HepG2 (cell line): ENCODE measurements around the gene NEMF. TPM values are rescaled to one million over a fixed set of nuclear protein-coding genes. Genes with fewer than 3 reads are reported as not detected.
A peak's percentile ranks its signal among the peaks of the same experiment; 100 is the strongest.

ENCODE experiments used
- ARID5B ChIP-seq: IDR thresholded peaks from 2 replicates; pipeline ENCODE4 v1.4.0; 2020; ENCODE audit warnings: mild to moderate bottlenecking, missing genetic modification reagents
- CREB3 ChIP-seq: sonication (generic); formaldehyde crosslinking; IDR thresholded peaks from 2 replicates; pipeline ENCODE4 v1.5.0; 2020; ENCODE audit warnings: missing genetic modification reagents
- ELF3 ChIP-seq: IDR thresholded peaks from 2 replicates; pipeline ENCODE4 v1.6.1; 2016; ENCODE audit warnings: missing genetic modification reagents, missing compliant biosample characterization
- GRHL1 ChIP-seq: sonication (generic); formaldehyde crosslinking; conservative IDR thresholded peaks from 2 replicates; pipeline ENCODE4 v1.8.0; 2022; ENCODE audit warnings: missing genetic modification reagents
- KLF15 ChIP-seq: sonication (generic); formaldehyde crosslinking; IDR thresholded peaks from 2 replicates; pipeline ENCODE4 v1.8.1; 2023; ENCODE audit warnings: borderline replicate concordance, mild to moderate bottlenecking, inconsistent platforms, missing genetic modification reagents, mixed read lengths
- MAFK ChIP-seq, 2 experiments: IDR thresholded peaks in 1 of 2; conservative IDR thresholded peaks in 1 of 2; 2 replicates each; pipeline ENCODE4 v1.6.1; 2011; ENCODE audit warnings: improper control_type of control experiment in 2 of 2, low read length in 2 of 2
- MTA3 ChIP-seq: sonication (generic); formaldehyde crosslinking; IDR thresholded peaks from 2 replicates; pipeline ENCODE4 v1.4.0; 2020; ENCODE audit warnings: missing genetic modification reagents
- NFIC ChIP-seq: IDR thresholded peaks from 2 replicates; pipeline ENCODE4 v1.6.1; 2012; ENCODE audit warnings: mild to moderate bottlenecking, low read length, inconsistent platforms
- NFYB ChIP-seq: sonication (generic); formaldehyde crosslinking; IDR thresholded peaks from 2 replicates; pipeline ENCODE4 v1.4.0; 2020; ENCODE audit warnings: missing genetic modification reagents
- RFX1 ChIP-seq: fragments of 450-650 bp; IDR thresholded peaks from 2 replicates; pipeline ENCODE4 v1.6.1; 2017
- RFX3 ChIP-seq: IDR thresholded peaks from 2 replicates; pipeline ENCODE4 v1.6.1; 2016; ENCODE audit warnings: missing biosample characterization, missing genetic modification reagents
- TFDP1 ChIP-seq: IDR thresholded peaks from 2 replicates; pipeline ENCODE4 v1.6.1; 2016; ENCODE audit warnings: missing compliant biosample characterization, missing genetic modification reagents, borderline replicate concordance
- ZFY ChIP-seq: sonication (generic); formaldehyde crosslinking; IDR thresholded peaks from 2 replicates; pipeline ENCODE4 v1.4.0; 2020; ENCODE audit warnings: missing genetic modification reagents
- ZHX1 ChIP-seq: sonication (generic); formaldehyde crosslinking; IDR thresholded peaks from 2 replicates; pipeline ENCODE4 v1.8.1; 2022; ENCODE audit warnings: low read depth, mild to moderate bottlenecking, missing genetic modification reagents
- ZMAT5 ChIP-seq: sonication (generic); formaldehyde crosslinking; IDR thresholded peaks from 2 replicates; pipeline ENCODE4 v1.5.0; 2020; ENCODE audit warnings: mild to moderate bottlenecking, low read depth, missing genetic modification reagents, borderline replicate concordance
- ZNF292 ChIP-seq: sonication (generic); formaldehyde crosslinking; IDR thresholded peaks from 2 replicates; pipeline ENCODE4 v1.8.1; 2022; ENCODE audit warnings: mild to moderate bottlenecking, low read depth, missing genetic modification reagents, borderline replicate concordance
- ZNF775 ChIP-seq: sonication (generic); formaldehyde crosslinking; IDR thresholded peaks from 2 replicates; pipeline ENCODE4 v1.4.0; 2020; ENCODE audit warnings: missing genetic modification reagents, mild to moderate bottlenecking, moderate library complexity, borderline replicate concordance
- polyA plus RNA-seq, 8 experiments: library from polyadenylated mRNA; depleted of rRNA in 3 of 8; stranded (reverse) in 7 of 8; unstranded in 1 of 8; fragments of >200 nt; fragmentation: Illumina TruSeq in 4 of 8; extraction: Trizol in 4 of 8; gene quantifications; 2 replicates each; pipeline versions ENCODE4 v1.2.1 to v1.2.3, GENCODE V29; 2011 to 2016; ENCODE audit warnings: low read depth in 4 of 8, missing spikeins in 1 of 8, mixed read lengths in 1 of 8; ENCODE audit not compliant: insufficient read depth in 1 of 8
- total RNA-seq, 5 experiments: library from RNA; depleted of rRNA; stranded (reverse); fragments of >200 nt; fragmentation: Illumina TruSeq; extraction: Trizol; gene quantifications; 2 replicates each; pipeline ENCODE4 v1.2.3, GENCODE V29; 2016; ENCODE audit warnings: low read depth in 1 of 5

NEMF gene
- total and polyA plus RNA-seq, 2 of the 13 experiments (the other 11 are each of a cell fraction or from before 2014, with no cell fraction given): 21.3 to 57.9 TPM

- TF ChIP-seq ARID5B (CRISPR knock-in tag) (no peak; the same call in 1 of the 2 replicates), NFIC (no peak), ZFY (CRISPR knock-in tag) (no peak), ZMAT5 (no peak), ZNF775 (CRISPR knock-in tag) (no peak), NFYB (no peak; the same call in 1 of the 2 replicates), ELF3 (CRISPR knock-in tag) (no peak), RFX3 (CRISPR knock-in tag) (no peak), ZNF292 (no peak), ZHX1 (CRISPR knock-in tag) (peak; percentile 33; the same call in 1 of the 2 replicates), MTA3 (CRISPR knock-in tag) (no peak), TFDP1 (CRISPR knock-in tag) (no peak), KLF15 (CRISPR knock-in tag) (0 out of 2 replicates have a peak, but pooled peaks have one; percentile 30), MAFK (conservative IDR thresholded peaks at IDR 0.05 in 1 of 2, IDR thresholded peaks at IDR 0.05 in 1 of 2; ENCODE audit: low read length in 2 of 2) (no peak), RFX1 (no peak), CREB3 (CRISPR knock-in tag) (no peak; the same call in 1 of the 2 replicates), GRHL1 (CRISPR knock-in tag) (no peak)
These were observed 84.1 kb downstream of the NEMF start (continued) for GRCh38 chr14:49768301-49769121.
